Measurements from ENCODE around the gene HS6ST3.
"Not testable (repeated sequence)": the region's sequence is repeated elsewhere in the genome, so short reads cannot be mapped to it uniquely, and the experiment has no call there.

The HS6ST3 gene

DNA sequence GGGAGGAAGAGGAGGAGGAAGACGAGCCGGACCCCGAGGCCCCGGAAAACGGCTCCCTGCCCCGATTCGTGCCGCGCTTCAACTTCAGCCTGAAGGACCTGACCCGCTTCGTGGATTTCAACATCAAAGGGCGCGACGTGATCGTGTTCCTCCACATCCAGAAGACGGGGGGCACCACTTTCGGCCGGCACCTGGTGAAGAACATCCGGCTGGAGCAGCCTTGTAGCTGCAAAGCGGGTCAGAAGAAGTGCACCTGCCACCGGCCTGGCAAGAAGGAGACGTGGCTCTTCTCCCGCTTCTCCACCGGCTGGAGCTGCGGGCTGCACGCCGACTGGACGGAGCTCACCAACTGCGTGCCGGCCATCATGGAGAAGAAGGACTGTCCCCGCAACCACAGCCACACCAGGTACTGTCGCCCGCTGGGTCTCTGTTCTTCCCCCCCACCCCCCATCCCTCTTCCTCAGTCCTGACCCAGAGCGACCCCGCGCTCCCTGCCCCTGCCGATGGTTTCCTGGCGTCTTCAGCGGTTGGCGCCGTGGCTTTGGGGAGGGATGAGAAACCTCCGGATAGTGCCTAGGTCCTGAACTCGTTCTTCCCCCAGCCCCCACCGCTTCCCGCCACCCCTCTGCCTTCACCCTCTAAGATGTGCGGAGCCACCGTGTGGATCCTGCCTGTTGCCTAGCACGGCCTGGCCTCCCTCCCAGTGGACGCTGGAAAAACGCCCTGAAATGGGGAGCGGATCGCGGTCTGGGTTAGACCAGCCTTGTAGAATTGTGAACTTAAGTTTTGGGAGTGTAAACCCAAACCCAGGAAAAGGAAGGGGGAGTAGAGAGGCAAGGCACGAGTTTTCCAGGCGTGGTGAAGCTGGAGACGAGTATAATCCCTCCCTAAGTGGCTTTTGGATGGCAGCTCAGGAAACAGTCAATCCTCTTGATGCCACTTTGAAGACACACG, 1.5 kb downstream of the HS6ST3 start:
- DNase-seq (ENCODE audit: low read depth in 2 of 2) = no peak

DNA sequence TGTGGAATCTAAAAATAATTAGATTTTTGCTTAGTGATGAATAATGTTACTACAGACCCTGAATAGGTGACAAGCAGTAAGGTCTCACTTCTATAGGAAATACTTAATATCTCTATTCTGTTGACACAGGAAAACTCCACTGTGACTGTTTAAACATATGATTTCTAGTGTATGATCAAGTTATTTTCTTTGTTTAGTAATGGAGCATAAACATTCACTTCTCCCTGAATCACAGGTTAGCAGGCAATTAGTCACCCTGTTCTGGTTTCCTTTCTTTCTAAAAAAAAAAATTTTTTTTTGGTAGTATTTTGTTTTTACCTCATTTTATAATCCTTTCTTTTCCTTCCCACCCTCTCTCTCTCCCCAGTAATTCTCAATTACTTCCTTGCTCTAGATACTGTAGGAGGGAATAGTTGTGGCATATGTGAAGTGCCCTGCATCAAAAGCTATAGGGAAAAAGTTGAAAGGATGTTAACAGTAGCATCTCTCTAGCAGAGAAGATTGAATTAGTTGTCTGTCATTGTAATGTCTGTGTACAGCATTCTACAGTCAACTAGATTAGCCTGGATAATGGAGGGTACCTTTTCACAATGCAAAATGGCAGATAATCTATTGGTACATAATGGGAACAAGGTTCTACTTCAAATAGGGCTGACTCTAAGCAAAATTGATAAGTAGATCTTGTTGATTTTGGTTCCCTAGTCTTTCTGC, 3.5 kb downstream of the HS6ST3 start:
- no peak for DNase-seq (ENCODE audit: low read depth in 2 of 2)

DNA sequence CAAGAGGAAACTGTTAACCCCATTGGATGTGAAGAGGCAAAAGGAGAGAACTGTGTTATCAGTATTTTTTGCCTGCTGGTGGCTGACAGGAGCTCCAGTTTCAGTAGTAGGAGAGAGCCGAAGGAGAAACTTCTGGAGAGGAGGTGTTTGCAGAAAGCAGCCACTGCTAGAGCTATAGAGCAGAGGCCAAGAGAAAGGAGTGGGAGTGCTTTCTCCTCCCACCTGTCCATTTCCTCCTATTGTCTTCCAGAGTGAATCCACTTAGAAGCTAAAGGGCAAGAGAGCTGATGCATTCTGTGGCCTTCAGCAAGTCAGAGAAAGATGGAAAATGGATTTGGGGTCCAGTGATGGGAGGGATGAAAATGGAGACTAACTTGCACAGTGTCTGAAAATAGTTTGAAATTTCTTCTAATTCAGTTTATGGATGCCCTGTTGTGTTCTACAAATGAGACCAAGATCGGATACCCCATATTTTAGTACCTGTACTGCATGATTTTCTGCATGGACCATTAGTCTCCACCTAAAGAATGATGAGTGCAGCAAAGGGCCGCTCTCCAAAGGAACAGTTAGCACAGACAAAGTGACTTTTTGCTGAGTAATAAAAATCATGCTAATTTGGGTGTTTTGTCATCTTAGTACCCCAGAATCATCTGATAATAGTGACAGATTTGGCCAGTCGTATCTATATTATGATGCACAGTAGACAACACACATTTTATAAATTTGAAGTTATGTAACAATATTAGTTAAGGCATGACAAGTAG, 10.7 kb downstream of the HS6ST3 start:
- DNase-seq (ENCODE audit: low read depth in 2 of 2) = no peak

DNA sequence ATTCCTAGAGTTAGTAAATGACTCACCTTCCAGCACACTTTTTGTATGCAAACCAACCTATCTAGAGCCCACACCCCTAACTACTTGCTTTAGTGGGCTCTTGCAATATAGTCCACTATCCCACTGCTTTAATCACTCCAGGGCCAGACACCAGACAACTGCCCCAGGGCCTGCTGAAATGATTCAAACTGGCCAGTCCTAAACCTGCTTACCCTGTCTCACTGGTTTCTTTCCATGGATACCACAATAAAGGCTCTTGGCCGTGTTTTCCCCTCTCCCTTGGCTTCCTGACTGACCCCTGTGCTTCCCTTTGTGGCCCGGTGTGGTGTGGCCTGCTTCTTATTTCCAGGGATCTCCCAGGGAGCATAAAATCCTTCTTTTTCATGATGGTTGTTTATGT, 14.6 kb downstream of the HS6ST3 start:
- DNase-seq (ENCODE audit: low read depth in 2 of 2) = no peak

DNA sequence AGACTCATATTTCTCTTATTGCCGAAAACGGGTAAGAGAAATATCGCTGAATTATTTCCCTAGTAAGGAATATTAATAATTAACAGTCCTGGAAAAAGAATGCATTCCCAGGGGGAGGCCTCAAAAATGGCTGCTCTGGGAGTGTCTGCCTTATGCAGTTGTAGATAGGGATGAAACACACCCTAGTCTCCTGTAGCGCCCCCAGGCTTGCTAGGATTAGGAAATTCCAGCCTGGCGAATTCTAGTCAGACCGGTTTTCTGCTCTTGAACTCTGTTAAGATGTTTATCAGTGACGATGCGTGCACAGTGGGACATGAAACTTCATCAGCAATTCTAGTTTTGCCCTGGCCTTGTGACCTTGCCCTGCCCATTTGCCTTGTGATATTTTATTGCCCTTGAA, 18.2 kb downstream of the HS6ST3 start:
- DNase-seq (ENCODE audit: low read depth in 2 of 2) = not testable (repeated sequence)

DNA sequence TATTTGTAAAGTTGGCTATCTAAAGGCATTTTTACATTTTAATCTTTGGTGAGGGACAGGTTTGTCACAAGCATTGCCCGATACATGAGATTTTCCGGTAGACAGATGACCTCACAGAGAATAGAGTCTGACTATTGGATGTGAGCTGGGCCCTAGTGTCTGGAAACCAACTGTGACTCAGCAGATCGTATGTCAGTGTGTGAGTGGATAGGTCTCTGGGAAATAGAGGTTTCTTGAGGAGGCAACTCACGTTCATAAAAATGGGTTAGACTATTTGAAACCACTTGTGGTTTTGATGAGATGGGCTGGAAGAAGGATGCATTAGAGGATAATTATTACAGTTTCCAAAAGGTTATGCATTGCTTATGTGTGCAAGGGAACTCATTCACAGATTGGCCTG, 19.2 kb downstream of the HS6ST3 start:
- DNase-seq (ENCODE audit: low read depth in 2 of 2) = no peak

DNA sequence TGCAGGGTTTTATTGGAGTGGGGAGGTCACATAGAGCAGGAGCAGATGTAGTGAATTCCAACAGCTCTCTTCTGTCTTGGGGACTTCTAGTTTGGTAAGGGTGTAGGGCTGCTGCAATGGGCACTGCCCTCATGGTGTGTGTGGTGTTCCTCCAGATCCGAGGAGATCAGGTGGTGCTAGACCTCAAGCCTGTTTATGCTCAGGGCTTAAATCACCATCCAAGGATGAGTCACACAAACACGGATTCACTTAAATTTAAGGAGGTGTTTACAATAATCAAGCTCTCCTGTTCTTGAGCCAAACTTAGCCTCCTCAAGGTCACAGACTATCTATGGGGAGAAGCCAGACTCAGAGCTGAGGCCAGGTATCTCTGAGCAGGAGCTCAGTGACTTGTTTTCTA, 23.0 kb downstream of the HS6ST3 start:
- DNase-seq (ENCODE audit: low read depth in 2 of 2) = no peak

DNA sequence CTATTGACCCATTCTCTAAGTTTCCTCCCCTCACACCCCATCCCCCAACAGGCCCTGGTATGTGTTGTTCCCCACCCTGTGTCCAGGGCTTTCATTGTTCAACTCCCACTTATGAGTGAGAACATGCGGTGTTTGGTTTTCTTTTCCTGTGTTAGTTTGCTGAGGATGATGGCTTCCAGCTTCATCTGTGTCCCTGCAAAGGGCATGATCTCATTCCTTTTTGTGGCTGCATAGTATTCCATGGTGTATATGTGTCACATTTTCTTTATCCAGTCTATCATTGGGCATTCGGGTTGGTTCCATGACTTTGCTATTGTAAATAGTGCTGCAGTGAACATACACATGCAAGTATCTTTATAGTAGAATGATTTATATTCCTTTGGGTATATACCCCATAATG, 25.5 kb downstream of the HS6ST3 start:
- DNase-seq (ENCODE audit: low read depth in 2 of 2) = not testable (repeated sequence)

DNA sequence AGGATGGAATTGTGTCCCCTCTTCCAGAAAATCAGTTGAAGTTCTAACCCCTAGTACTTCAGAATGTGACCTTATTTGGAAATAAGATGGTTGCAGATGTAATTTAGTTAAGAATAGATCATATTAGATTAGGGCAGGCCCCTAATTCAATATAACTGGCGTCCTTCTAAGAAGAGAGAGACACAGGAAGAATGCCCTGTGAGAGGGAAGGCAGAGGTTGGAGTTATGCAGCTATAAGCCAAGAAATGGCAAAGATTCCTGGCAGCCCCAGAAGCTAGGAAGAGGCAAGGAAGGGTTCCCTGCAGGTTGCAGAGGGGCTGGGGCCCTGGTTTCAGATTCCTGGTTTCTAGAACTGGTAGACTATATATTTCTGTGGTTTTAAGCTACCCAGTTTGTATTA, 30.0 kb downstream of the HS6ST3 start:
- DNase-seq (ENCODE audit: low read depth in 2 of 2) = no peak

DNA sequence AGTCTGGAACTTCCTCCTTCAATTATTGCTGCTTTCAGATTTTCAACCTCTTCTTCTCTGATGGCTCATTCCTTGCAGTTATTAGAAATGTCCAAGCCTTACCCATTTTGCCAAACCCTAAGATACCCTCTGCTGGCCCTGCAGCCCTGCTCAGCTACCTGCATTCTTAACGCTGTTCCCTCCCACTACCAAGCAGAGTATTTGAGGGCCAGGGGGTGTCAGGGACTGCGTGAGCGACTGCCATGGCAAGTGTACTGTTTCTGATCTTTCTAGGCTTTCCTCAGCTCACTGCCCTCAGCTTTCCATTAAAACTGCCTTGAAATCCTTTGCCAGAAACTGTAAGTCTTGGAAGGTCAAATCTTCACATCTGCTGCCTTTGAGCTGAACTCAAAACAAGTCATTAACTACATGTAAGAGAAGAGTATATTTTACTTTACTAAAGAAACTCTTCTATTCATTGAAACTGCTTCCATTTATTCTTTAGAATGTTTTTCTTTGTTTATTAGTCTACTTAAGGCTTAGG, 41.0 kb downstream of the HS6ST3 start:
- DNase-seq (ENCODE audit: low read depth in 2 of 2) = no peak

DNA sequence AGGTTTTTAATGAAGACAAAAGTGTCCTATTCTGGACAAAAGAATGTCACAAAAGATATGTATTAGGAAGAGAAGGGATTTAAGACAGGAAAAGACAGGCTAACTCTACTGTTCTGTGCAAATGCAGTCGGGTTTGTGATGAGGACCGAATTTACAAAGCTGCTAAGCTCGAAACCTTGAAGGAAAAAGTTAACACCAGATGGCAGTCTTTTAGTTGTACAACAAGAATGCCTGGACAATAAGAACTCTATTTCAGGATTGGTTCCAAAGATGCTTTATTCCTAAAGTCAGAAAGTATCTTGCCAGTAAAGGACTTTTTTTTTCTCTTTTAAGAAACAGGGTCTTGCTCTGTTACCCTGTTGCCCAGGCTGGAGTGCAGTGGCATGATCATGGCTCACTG, 51.1 kb downstream of the HS6ST3 start:
- no peak for DNase-seq (ENCODE audit: low read depth in 2 of 2)

DNA sequence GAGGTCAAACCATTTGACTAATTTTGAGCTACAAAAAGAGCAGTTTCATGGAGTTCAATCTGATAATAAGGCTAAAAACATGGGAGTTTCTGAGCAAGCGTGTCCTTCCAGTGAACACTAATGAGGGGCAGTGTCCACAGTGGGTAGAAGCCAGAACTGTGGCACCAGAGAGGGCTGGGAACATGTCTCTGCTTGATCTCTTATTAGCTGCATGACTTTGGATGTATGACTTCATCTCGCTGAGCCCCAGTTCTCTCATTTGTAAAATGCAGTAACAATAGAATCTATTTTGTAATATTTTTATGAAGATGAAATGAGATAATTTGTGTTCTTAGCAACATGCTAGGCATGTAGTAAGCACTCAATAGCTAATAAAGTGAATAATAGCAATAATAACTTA, 69.8 kb downstream of the HS6ST3 start:
- no peak for DNase-seq (ENCODE audit: low read depth in 2 of 2)

DNA sequence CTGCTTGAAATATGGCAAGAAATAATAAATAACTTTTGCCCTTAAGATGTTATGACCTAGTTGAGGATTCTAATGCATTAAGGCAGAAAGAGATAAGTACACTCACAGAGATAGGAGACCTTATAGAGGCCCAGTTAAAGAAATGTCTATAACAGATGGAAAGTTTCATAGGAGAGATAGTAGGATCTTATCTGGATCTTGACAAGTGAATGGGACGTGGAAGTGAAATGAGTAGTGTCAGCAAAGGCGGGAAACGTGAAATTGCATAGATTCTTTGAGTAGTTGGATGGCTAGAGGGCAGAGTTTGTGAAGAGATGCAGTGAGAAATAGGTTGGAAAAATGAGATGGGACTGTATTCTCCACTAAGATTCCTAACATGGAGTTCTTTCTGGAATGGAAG, 71.2 kb downstream of the HS6ST3 start:
- no peak for DNase-seq (ENCODE audit: low read depth in 2 of 2)

DNA sequence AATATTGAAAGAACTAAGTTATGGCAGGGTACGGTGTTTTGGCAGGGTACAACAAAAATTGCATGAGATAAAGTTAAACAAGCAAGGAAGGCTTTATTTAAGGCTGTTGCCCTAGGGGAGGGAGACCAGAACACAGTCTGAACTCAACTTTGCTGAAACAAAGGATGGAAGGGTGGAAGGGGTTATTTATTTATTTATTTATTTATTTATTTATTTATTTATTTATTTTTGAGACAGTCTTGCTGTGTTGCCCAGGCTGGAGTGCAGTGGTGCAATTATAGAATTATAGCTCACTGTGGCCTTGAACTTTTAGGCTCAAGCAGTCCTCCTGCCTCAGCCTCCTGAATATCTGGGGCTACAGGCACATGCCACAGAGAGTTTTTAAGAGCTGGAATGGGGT, 75.9 kb downstream of the HS6ST3 start:
- DNase-seq (ENCODE audit: low read depth in 2 of 2) = no peak

DNA sequence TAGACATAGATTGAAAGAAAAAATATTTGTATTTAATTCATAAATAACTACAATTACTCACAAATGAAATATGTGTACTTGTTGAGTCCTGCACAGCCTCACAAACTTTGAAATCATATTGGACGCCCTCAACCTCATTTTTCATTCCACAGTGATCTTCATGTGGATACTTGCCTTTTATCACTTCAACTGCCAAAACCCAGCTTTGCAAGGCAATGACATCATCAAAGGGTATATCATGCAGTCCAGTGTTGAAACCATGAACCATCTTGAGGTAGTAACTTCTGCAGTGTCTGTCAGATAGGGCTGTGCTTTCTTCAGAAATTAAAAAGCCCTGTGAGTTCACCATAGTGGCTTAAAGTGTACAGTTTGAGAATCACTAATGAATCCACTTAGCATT, 82.2 kb downstream of the HS6ST3 start:
- no peak for DNase-seq (ENCODE audit: low read depth in 2 of 2)

DNA sequence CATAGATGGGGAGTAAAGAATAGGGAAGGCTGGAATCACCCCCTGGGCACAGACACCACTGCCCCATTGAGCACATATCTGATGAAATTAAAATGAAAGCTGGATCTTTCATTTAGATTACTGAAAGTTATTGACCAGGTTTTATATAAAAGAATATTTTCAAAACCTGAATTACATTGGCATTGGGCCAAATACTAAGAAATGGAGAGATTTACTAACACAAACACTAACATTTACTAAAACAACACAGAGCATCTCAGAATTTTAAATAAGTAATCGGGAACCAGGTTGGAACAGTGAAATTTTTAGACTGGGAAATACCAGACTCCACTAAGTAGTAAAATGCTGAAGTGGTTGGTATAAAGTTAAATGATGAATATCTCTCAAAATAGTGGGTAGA, 88.9 kb downstream of the HS6ST3 start:
- DNase-seq (ENCODE audit: low read depth in 2 of 2) = no peak

DNA sequence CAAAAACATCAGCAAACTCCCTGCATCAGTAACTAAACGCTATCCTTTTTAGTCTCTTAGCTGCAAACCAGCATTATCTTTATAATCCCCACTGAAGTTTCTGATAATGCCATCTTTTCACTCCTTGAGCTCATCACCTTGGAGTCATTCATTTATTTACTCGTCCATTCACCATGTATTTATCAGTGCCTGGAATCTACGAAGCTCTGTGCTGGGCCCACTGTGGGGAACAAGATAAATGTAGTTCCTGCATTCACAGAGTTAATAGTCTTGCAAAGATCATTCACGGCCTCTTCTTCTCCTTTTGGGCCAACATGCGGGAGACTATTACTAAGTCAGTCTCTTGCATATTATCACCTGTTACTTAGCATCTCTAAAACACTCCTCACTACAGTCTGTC, 89.4 kb downstream of the HS6ST3 start:
- DNase-seq (ENCODE audit: low read depth in 2 of 2) = no peak

DNA sequence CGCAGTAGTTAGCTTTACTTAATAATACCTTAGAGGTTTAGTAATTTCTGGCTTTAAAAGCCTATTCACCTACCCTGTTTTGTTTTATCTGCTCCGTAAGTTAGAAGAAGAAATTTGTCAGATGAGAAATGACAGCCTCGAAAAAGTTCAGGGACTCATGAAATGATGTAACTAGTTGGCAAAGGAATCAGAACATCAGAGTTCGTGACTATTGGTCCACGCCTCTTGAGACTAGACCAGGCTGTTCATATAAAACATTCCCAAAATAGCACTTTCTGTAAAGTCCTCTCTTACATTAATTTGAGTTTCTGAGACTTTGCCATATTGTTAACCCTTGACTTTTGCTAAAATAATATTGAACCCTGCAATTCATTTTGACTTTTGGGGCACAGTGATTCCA, 92.0 kb downstream of the HS6ST3 start:
- DNase-seq (ENCODE audit: low read depth in 2 of 2) = no peak

DNA sequence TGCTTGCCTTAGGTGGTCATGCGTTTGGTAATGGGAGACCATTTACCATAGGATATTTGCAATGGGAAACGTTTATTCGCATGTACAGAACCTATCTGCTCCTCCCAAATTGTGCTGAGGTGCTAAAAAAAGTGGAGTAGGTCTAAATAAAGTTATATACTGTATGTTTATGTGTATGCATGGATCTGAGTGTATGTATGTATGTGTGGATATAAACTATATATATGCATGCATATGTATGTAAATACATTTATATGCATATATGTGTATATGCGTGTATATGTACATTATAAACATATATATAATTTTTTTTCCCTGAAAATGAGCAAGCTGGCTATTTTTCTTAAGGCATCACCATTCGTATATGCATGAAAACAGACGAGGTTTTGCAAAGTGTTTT, 95.9 kb downstream of the HS6ST3 start:
- DNase-seq (ENCODE audit: low read depth in 2 of 2) = no peak

DNA sequence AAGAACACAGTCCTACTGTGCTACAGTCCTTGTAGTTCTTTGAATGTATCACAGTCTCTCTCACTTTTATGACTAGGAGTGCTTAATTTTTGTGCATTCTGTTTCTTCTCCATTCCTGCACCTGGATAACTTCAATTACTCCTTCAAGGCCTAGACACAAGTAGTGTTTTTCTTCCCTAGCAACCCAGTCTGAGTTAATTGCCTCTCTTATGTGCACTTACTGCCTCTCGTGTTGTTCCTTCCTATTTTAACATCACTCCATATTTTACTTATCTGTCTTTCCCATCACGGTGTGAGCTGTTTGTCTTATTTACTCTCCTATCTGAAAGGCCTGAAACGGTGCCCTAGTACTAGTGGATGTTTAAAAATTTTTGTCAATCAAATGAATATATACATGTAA, 101.5 kb downstream of the HS6ST3 start:
- DNase-seq (ENCODE audit: low read depth in 2 of 2) = no peak

DNA sequence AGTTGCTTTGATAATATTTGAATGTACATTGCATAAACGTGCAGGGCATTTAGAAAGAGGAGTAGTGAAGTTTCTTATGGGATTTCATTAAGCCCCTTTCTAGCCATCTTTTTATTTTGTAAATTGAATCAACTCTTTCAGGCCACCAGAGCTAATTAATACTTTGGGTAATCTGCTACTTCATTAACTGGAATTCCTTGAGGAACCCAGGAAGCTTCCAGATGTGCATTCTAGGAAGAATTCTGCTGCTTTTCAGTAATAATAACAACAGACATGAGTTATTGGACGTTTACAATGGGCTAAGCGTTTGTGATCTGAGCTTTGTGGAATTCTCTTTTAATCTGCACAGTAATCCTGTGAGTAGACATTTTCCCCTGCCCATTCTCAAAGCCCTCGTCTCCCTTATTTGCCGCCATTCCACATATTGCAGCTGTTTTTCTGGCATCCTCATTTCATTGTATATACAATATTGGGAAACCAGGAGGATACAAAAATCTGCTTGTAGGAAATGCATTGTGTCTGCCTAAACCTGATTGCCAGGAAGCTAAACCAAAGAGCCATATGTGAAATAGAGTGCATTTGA, 103.9 kb downstream of the HS6ST3 start:
- no peak for DNase-seq (ENCODE audit: low read depth in 2 of 2)

DNA sequence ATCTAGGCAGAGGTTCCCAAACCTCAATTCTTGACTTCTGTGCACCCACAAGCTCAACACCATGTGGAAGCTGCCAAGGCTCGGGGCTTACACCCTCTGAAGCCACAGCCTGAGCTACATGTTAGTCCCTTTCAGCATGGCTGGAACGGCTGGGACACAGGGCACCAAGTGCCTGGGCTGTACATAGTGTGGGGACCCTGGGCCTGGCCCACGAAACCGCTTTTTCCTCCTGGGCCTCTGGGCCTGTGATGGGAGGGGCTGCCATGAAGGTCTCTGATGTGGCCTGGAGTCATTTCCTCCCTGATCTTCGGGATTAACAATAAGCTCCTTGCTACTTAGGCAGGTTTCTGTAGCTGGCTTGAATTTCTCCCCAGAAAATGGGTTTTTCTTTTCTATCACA, 108.1 kb downstream of the HS6ST3 start:
- no peak for DNase-seq (ENCODE audit: low read depth in 2 of 2)

Data from stimulated activated CD4-positive, alpha-beta T cell treated with anti-CD3 and anti-CD28 coated beads, Interleukin-1b, Interleukin-23, amount 100 ng/mL, for 1 hour (primary cell).